GM21576 (cell line): ENCODE results near the gene HSD3B7.

ENCODE experiments used
- ATAC-seq: cut with Tn5 transposase; IDR thresholded peaks from one replicate; pipeline ENCODE4 v1.9.1; 2021; ENCODE audit warnings: mild to moderate bottlenecking, moderate library complexity; ENCODE audit not compliant: unreplicated experiment

HSD3B7 gene

GRCh38 chr16:30982548-30983288, 2.3 kb upstream of the HSD3B7 start:
- ATAC-seq: no peak

- no peak for ATAC-seq
These were observed 1.6 kb upstream of the HSD3B7 start for GRCh38 chr16:30983289-30983889.

GRCh38 chr16:30983898-30984610, 953 bp upstream of the HSD3B7 start:
- no peak for ATAC-seq

GRCh38 chr16:30985401-30986128, 558 bp downstream of the HSD3B7 start:
- ATAC-seq: no peak

GRCh38 chr16:30986129-30986991, 1.4 kb downstream of the HSD3B7 start:
- no peak for ATAC-seq

- no peak for ATAC-seq
These were observed 2.7 kb downstream of the HSD3B7 start for GRCh38 chr16:30987581-30988190.

- no peak for ATAC-seq
These were observed 4.6 kb downstream of the HSD3B7 start for GRCh38 chr16:30989469-30990047.

- no peak for ATAC-seq
These were observed 5.1 kb downstream of the HSD3B7 start for GRCh38 chr16:30990105-30990504.

- no peak for ATAC-seq
These were observed 6.0 kb downstream of the HSD3B7 start for GRCh38 chr16:30991052-30991451.

GRCh38 chr16:30992276-30992780, 7.3 kb downstream of the HSD3B7 start:
- no peak for ATAC-seq

GRCh38 chr16:30992931-30993816, 8.2 kb downstream of the HSD3B7 start:
- ATAC-seq: no peak

GRCh38 chr16:30995927-30996323, 10.9 kb downstream of the HSD3B7 start:
- ATAC-seq: no peak

GRCh38 chr16:30996324-30996984, 11.4 kb downstream of the HSD3B7 start:
- ATAC-seq: no peak

GRCh38 chr16:30996985-30997724, 12.1 kb downstream of the HSD3B7 start:
- ATAC-seq: peak; percentile 77

- ATAC-seq: no peak
These were observed 13.0 kb downstream of the HSD3B7 start for GRCh38 chr16:30997725-30998711.
